T-helper 1 cell treated with Interleukin-12 subunit alpha and Interleukin-12 subunit beta and Interleukin-4 antibody, amounts not matched to agents 30 μg/mL and 1 μg/mL, for 36 hours (primary cell): Measurements from ENCODE around the gene PDE6B.

Experiments used
- H3K27ac Mint-ChIP-seq: one replicate; pipeline ENCODE4 v1.8.0; 2021; ENCODE audit warnings: mild to moderate bottlenecking, mixed read lengths
- H3K27me3 Mint-ChIP-seq: one replicate; pipeline ENCODE4 v1.8.0; 2021; ENCODE audit warnings: low read depth, mixed read lengths
- H3K36me3 Mint-ChIP-seq: one replicate; pipeline ENCODE4 v1.8.0; 2021; ENCODE audit warnings: low read depth, mixed read lengths
- H3K4me1 Mint-ChIP-seq: one replicate; pipeline ENCODE4 v1.8.0; 2021; ENCODE audit warnings: low read depth, mixed read lengths
- H3K4me3 Mint-ChIP-seq: one replicate; pipeline ENCODE4 v1.8.0; 2021; ENCODE audit warnings: mild to moderate bottlenecking, moderate library complexity, mixed read lengths
- H3K9me3 Mint-ChIP-seq: one replicate; pipeline ENCODE4 v1.8.0; 2021; ENCODE audit warnings: mixed read lengths

PDE6B gene

GRCh38 chr4:707929-708630 lies 82.7 kb downstream of the PDE6B start:
- no peaks in the 10 kb centered on the region for H3K27me3 Mint-ChIP-seq
- no peaks in the 10 kb centered on the region for H3K9me3 Mint-ChIP-seq
- H3K36me3 Mint-ChIP-seq = peaks cover 6% of the 10 kb centered on the region
- peak overlapping the region; percentile 10 for H3K4me3 Mint-ChIP-seq
- H3K4me1 Mint-ChIP-seq = peaks cover 12% of the 10 kb centered on the region
- H3K27ac Mint-ChIP-seq = no peak overlapping the region

GRCh38 chr4:708631-708933 lies 83.2 kb downstream of the PDE6B start:
- Mint-ChIP-seq H3K4me3 (no peak overlapping the region), H3K9me3 (no peaks in the 10 kb centered on the region), H3K27me3 (no peaks in the 10 kb centered on the region), H3K27ac (no peak overlapping the region), H3K36me3 (peaks cover 6% of the 10 kb centered on the region), H3K4me1 (peaks cover 12% of the 10 kb centered on the region)

GRCh38 chr4:709348-709747 lies 84.0 kb downstream of the PDE6B start:
- Mint-ChIP-seq H3K4me1 (peaks cover 12% of the 10 kb centered on the region), H3K4me3 (no peak overlapping the region), H3K27ac (no peak overlapping the region)

GRCh38 chr4:710116-710515 lies 84.7 kb downstream of the PDE6B start:
- H3K4me1 Mint-ChIP-seq = peaks cover 14% of the 10 kb centered on the region
- H3K27ac Mint-ChIP-seq = no peak overlapping the region
- H3K4me3 Mint-ChIP-seq = no peak overlapping the region
- no peaks in the 10 kb centered on the region for H3K27me3 Mint-ChIP-seq
- H3K9me3 Mint-ChIP-seq = no peaks in the 10 kb centered on the region
- H3K36me3 Mint-ChIP-seq = peaks cover 6% of the 10 kb centered on the region

More at GRCh38 chr4:709348-709747, 84.0 kb downstream of the PDE6B start:
- no peaks in the 10 kb centered on the region for H3K27me3 Mint-ChIP-seq
- no peaks in the 10 kb centered on the region for H3K9me3 Mint-ChIP-seq
- H3K36me3 Mint-ChIP-seq = peaks cover 6% of the 10 kb centered on the region

- no peak overlapping the region for H3K4me3 Mint-ChIP-seq
- H3K27ac Mint-ChIP-seq = no peak overlapping the region
- H3K27me3 Mint-ChIP-seq = no peaks in the 10 kb centered on the region
- H3K9me3 Mint-ChIP-seq = no peaks in the 10 kb centered on the region
- H3K36me3 Mint-ChIP-seq = peaks cover 6% of the 10 kb centered on the region
- H3K4me1 Mint-ChIP-seq = peaks cover 12% of the 10 kb centered on the region
These were observed 85.5 kb downstream of the PDE6B start for GRCh38 chr4:710916-711315.

GRCh38 chr4:712093-712492 lies 86.7 kb downstream of the PDE6B start:
- H3K4me1 Mint-ChIP-seq = peaks cover 14% of the 10 kb centered on the region
- no peak overlapping the region for H3K27ac Mint-ChIP-seq
- no peaks in the 10 kb centered on the region for H3K27me3 Mint-ChIP-seq
- peaks cover 6% of the 10 kb centered on the region for H3K36me3 Mint-ChIP-seq
- H3K9me3 Mint-ChIP-seq = no peaks in the 10 kb centered on the region
- no peak overlapping the region for H3K4me3 Mint-ChIP-seq

- H3K27me3 Mint-ChIP-seq = no peaks in the 10 kb centered on the region
- no peak overlapping the region for H3K4me3 Mint-ChIP-seq
- peaks cover 7% of the 10 kb centered on the region for H3K36me3 Mint-ChIP-seq
- no peaks in the 10 kb centered on the region for H3K9me3 Mint-ChIP-seq
- no peak overlapping the region for H3K27ac Mint-ChIP-seq
- peaks cover 18% of the 10 kb centered on the region for H3K4me1 Mint-ChIP-seq
These were observed 87.7 kb downstream of the PDE6B start for GRCh38 chr4:712916-713632.

- H3K9me3 Mint-ChIP-seq = no peaks in the 10 kb centered on the region
- no peak overlapping the region for H3K27ac Mint-ChIP-seq
- H3K27me3 Mint-ChIP-seq = no peaks in the 10 kb centered on the region
- H3K36me3 Mint-ChIP-seq = peaks cover 7% of the 10 kb centered on the region
- no peak overlapping the region for H3K4me3 Mint-ChIP-seq
- H3K4me1 Mint-ChIP-seq = peaks cover 12% of the 10 kb centered on the region
These were observed 88.7 kb downstream of the PDE6B start for GRCh38 chr4:714087-714486.

- no peaks in the 10 kb centered on the region for H3K27me3 Mint-ChIP-seq
- H3K9me3 Mint-ChIP-seq = no peaks in the 10 kb centered on the region
- H3K4me3 Mint-ChIP-seq = no peak overlapping the region
- H3K36me3 Mint-ChIP-seq = peaks cover 19% of the 10 kb centered on the region
- peaks cover 8% of the 10 kb centered on the region for H3K4me1 Mint-ChIP-seq
- H3K27ac Mint-ChIP-seq = no peak overlapping the region
These were observed 92.4 kb downstream of the PDE6B start for GRCh38 chr4:717601-718320.

GRCh38 chr4:718460-718859 lies 93.1 kb downstream of the PDE6B start:
- H3K4me1 Mint-ChIP-seq = peaks cover 8% of the 10 kb centered on the region
- H3K27me3 Mint-ChIP-seq = no peaks in the 10 kb centered on the region
- H3K36me3 Mint-ChIP-seq = peaks cover 23% of the 10 kb centered on the region
- no peak overlapping the region for H3K4me3 Mint-ChIP-seq
- H3K9me3 Mint-ChIP-seq = no peaks in the 10 kb centered on the region
- no peak overlapping the region for H3K27ac Mint-ChIP-seq
